H9 (cell line): ENCODE measurements around the gene CTNNB1. TPM values are rescaled to one million over a fixed set of nuclear protein-coding genes. Genes with fewer than 3 reads are reported as not detected.
A peak's percentile ranks its signal among the peaks of the same experiment; 100 is the strongest.

Experiments used
- DNase-seq: peaks from one replicate; pipeline ENCODE4 v3.0.0-alpha.2; 2017
- H2AFZ ChIP-seq: one replicate; pipeline ENCODE4 v1.6.1; 2013; ENCODE audit warnings: mild to moderate bottlenecking, low read length, control low read depth, moderate library complexity
- H2AK5ac ChIP-seq: 2 replicates; pipeline ENCODE4 v1.6.1; 2013; ENCODE audit warnings: low read length, control low read depth, mixed read lengths; ENCODE audit not compliant: insufficient read length
- H2BK120ac ChIP-seq: one replicate; pipeline ENCODE4 v1.6.1; 2013; ENCODE audit warnings: low read depth, mild to moderate bottlenecking, low read length, control low read depth, inconsistent platforms; ENCODE audit not compliant: poor library complexity, severe bottlenecking
- H2BK12ac ChIP-seq: 2 replicates; pipeline ENCODE4 v1.6.1; 2013; ENCODE audit warnings: low read length, control low read depth, mixed read lengths, low read depth; ENCODE audit not compliant: insufficient read length
- H2BK15ac ChIP-seq: 2 replicates; pipeline ENCODE4 v1.6.1; 2013; ENCODE audit warnings: low read depth, low read length, control low read depth
- H2BK20ac ChIP-seq: one replicate; pipeline ENCODE4 v1.6.1; 2013; ENCODE audit warnings: low read depth, mild to moderate bottlenecking, low read length, control low read depth, inconsistent platforms; ENCODE audit not compliant: poor library complexity, severe bottlenecking
- H2BK5ac ChIP-seq: 2 replicates; pipeline ENCODE4 v1.6.1; 2013; ENCODE audit warnings: low read length, control low read depth, mixed read lengths; ENCODE audit not compliant: insufficient read length
- H3K14ac ChIP-seq: 2 replicates; pipeline ENCODE4 v1.6.1; 2013; ENCODE audit warnings: low read length, control low read depth; ENCODE audit not compliant: insufficient read depth
- H3K18ac ChIP-seq: 2 replicates; pipeline ENCODE4 v1.6.1; 2013; ENCODE audit warnings: low read depth, mild to moderate bottlenecking, mixed read lengths, low read length, control low read depth; ENCODE audit not compliant: insufficient read length
- H3K23ac ChIP-seq: 2 replicates; pipeline ENCODE4 v1.6.1; 2013; ENCODE audit warnings: low read length, control low read depth, mixed read lengths, low read depth; ENCODE audit not compliant: insufficient read length
- H3K23me2 ChIP-seq: 2 replicates; pipeline ENCODE4 v1.6.1; 2013; ENCODE audit warnings: low read depth, mild to moderate bottlenecking, mixed read lengths, low read length, control low read depth; ENCODE audit not compliant: insufficient read length, poor library complexity, severe bottlenecking
- H3K27ac ChIP-seq: 2 replicates; pipeline ENCODE4 v1.5.1; 2013; ENCODE audit warnings: low read length, control low read depth, mixed read lengths, low read depth; ENCODE audit not compliant: insufficient read length
- H3K27me3 ChIP-seq: 2 replicates; pipeline ENCODE4 v1.6.1; 2013; ENCODE audit warnings: low read length, control low read depth, inconsistent platforms; ENCODE audit not compliant: insufficient read depth
- H3K4ac ChIP-seq: 2 replicates; pipeline ENCODE4 v1.6.1; 2013; ENCODE audit warnings: low read depth, mild to moderate bottlenecking, control low read depth, inconsistent platforms, low read length, moderate library complexity
- H3K4me1 ChIP-seq: 2 replicates; pipeline ENCODE4 v1.6.1; 2013; ENCODE audit warnings: low read length, control low read depth, inconsistent platforms; ENCODE audit not compliant: insufficient read depth
- H3K4me2 ChIP-seq: 2 replicates; pipeline ENCODE4 v1.6.1; 2013; ENCODE audit warnings: low read length, control low read depth, mixed read lengths; ENCODE audit not compliant: insufficient read length, insufficient read depth
- H3K56ac ChIP-seq: 2 replicates; pipeline ENCODE4 v1.6.1; 2013; ENCODE audit warnings: low read depth, mild to moderate bottlenecking, mixed read lengths, low read length, control low read depth; ENCODE audit not compliant: insufficient read length
- H3K79me1 ChIP-seq: 2 replicates; pipeline ENCODE4 v1.6.1; 2013; ENCODE audit warnings: low read depth, mild to moderate bottlenecking, moderate library complexity, low read length, control low read depth, inconsistent platforms; ENCODE audit not compliant: insufficient read depth, poor library complexity, severe bottlenecking
- H3K79me2 ChIP-seq: 2 replicates; pipeline ENCODE4 v1.6.1; 2013; ENCODE audit warnings: low read length, control low read depth, inconsistent platforms; ENCODE audit not compliant: insufficient read depth
- H3K9ac ChIP-seq: 2 replicates; pipeline ENCODE4 v1.6.1; 2013; ENCODE audit warnings: low read length, control low read depth, mixed read lengths; ENCODE audit not compliant: insufficient read length; ENCODE audit errors: extremely low read depth
- H3K9me3 ChIP-seq: one replicate; pipeline ENCODE4 v1.6.1; 2013; ENCODE audit warnings: low read depth, low read length, inconsistent platforms; ENCODE audit not compliant: control insufficient read depth
- H3T11ph ChIP-seq: one replicate; pipeline ENCODE4 v1.6.1; 2013; ENCODE audit warnings: mild to moderate bottlenecking, low read length, control low read depth, inconsistent platforms
- H4K20me1 ChIP-seq: one replicate; pipeline ENCODE4 v1.6.1; 2013; ENCODE audit not compliant: control insufficient read depth, insufficient read length, insufficient read depth
- H4K5ac ChIP-seq: 2 replicates; pipeline ENCODE4 v1.6.1; 2013; ENCODE audit warnings: low read depth, mild to moderate bottlenecking, mixed read lengths, low read length, control low read depth; ENCODE audit not compliant: insufficient read length
- H4K8ac ChIP-seq: replicated peaks from 2 replicates; pipeline ENCODE4 v1.6.1; 2013; ENCODE audit warnings: low read length, control low read depth, mixed read lengths, low read depth; ENCODE audit not compliant: insufficient read length
- H4K91ac ChIP-seq: 2 replicates; pipeline ENCODE4 v1.6.1; 2013; ENCODE audit warnings: low read depth, mild to moderate bottlenecking, moderate library complexity, mixed read lengths, low read length, control low read depth; ENCODE audit not compliant: insufficient read length
- H3K27ac Mint-ChIP-seq, 3 experiments: 2 replicates in 2 of 3; 3 replicates in 1 of 3; pipeline ENCODE4 v1.8.0; 2020 to 2021; ENCODE audit warnings: mixed read lengths in 3 of 3, mild to moderate bottlenecking in 1 of 3, moderate library complexity in 1 of 3
- H3K27me3 Mint-ChIP-seq: 2 replicates; pipeline ENCODE4 v1.8.0; 2021; ENCODE audit warnings: low read depth, mild to moderate bottlenecking, moderate library complexity, mixed read lengths
- H3K36me3 Mint-ChIP-seq, 3 experiments: 2 replicates in 2 of 3; 3 replicates in 1 of 3; pipeline ENCODE4 v1.8.0; 2020 to 2021; ENCODE audit warnings: low read depth in 3 of 3, mixed read lengths in 3 of 3; ENCODE audit not compliant: insufficient read depth in 1 of 3
- H3K4me1 Mint-ChIP-seq, 2 experiments: 2 replicates each; pipeline ENCODE4 v1.8.0; 2020; ENCODE audit warnings: mixed read lengths in 2 of 2
- H3K4me3 Mint-ChIP-seq, 2 experiments: 2 replicates in 1 of 2; 3 replicates in 1 of 2; pipeline ENCODE4 v1.8.0; 2020 to 2021; ENCODE audit warnings: mild to moderate bottlenecking in 2 of 2, mixed read lengths in 2 of 2, moderate library complexity in 1 of 2
- H3K9me3 Mint-ChIP-seq, 2 experiments: 2 replicates in 1 of 2; 3 replicates in 1 of 2; pipeline ENCODE4 v1.8.0; 2020; ENCODE audit warnings: mild to moderate bottlenecking in 2 of 2, mixed read lengths in 2 of 2, moderate library complexity in 1 of 2
- WGBS: extraction: QIAGEN DNeasy Blood & Tissue Kit; methylation state at CpG from one replicate; pipeline ENCODE4 v1.1.7; 2013; ENCODE audit warnings: missing lambda C conversion rate, low lambda C conversion rate, mixed read lengths; ENCODE audit not compliant: insufficient read length; ENCODE audit errors: extremely low coverage; 5-methylcytosine and 5-hydroxymethylcytosine counted together
- total RNA-seq: library from RNA; stranded (reverse); gene quantifications from 2 replicates; pipeline ENCODE4 v1.2.1, GENCODE V29; 2021
- TF ChIP-seq, protein P1 (sequence below): fragments of 200-600 bp; sonication (generic); conservative IDR thresholded peaks from 3 replicates; pipeline ENCODE4 v1.8.0; 2021; ENCODE audit warnings: antibody characterized with exemption, mild to moderate bottlenecking

The CTNNB1 gene
- total RNA-seq, 1 experiment from 2014 or later: 500 TPM

DNA sequence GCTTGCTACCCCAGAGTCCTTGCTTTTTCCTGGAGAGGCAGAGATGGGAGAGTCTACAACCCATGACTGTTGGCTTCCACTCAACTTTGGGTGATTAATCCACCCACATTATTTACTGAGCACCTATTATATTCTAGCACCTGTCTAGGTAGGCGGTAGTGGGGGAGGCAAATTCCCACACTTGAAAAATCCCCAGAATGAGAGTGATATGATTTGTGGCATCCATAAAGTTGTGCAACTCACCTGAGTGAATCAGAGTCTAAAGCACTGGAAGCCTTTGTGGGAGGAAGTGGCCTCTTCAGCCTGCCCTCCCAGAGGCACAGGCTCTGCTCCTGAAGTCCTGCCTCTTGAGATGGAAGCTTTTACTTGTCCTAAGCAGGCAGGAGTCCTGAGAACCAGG lies 40.4 kb upstream of the CTNNB1 start:
- Histone ChIP-seq H4K20me1 (no peaks in the 10 kb centered on the region), H3K9me3 (no peaks in the 10 kb centered on the region), H3T11ph (no peak overlapping the region), H3K27ac (no peak overlapping the region), H3K23ac (no peak overlapping the region), H2BK5ac (no peak overlapping the region), H2BK120ac (no peak overlapping the region), H2AFZ (no peak overlapping the region), H3K23me2 (no peaks in the 10 kb centered on the region), H3K4me2 (peak overlapping the region; percentile 10), H3K56ac (no peak overlapping the region), H3K18ac (no peak overlapping the region), H3K14ac (no peak overlapping the region), H3K79me2 (no peaks in the 10 kb centered on the region), H2BK15ac (no peak overlapping the region), H3K79me1 (no peaks in the 10 kb centered on the region), H3K9ac (no peak overlapping the region), H4K5ac (no peak overlapping the region), H2BK20ac (no peak overlapping the region), H2BK12ac (no peak overlapping the region), H2AK5ac (no peak overlapping the region), H3K4me1 (peaks cover 8% of the 10 kb centered on the region; the same call in 1 of the 2 replicates), H4K91ac (no peak overlapping the region), H4K8ac (no peak overlapping the region), H3K27me3 (no peaks in the 10 kb centered on the region), H3K4ac (no peak overlapping the region)
- Mint-ChIP-seq H3K27ac (peak overlapping the region in 1 of 3 experiments; percentile 1; a peak in 1 of 7 replicates), H3K9me3 (no peaks in the 10 kb centered on the region), H3K4me1 (peaks cover 13 to 19% of the 10 kb centered on the region in 2 experiments), H3K27me3 (no peaks in the 10 kb centered on the region), H3K4me3 (no peak overlapping the region), H3K36me3 (no peaks in the 10 kb centered on the region; a peak in 2 of 7 replicates)
- TF ChIP-seq, protein P1, sequence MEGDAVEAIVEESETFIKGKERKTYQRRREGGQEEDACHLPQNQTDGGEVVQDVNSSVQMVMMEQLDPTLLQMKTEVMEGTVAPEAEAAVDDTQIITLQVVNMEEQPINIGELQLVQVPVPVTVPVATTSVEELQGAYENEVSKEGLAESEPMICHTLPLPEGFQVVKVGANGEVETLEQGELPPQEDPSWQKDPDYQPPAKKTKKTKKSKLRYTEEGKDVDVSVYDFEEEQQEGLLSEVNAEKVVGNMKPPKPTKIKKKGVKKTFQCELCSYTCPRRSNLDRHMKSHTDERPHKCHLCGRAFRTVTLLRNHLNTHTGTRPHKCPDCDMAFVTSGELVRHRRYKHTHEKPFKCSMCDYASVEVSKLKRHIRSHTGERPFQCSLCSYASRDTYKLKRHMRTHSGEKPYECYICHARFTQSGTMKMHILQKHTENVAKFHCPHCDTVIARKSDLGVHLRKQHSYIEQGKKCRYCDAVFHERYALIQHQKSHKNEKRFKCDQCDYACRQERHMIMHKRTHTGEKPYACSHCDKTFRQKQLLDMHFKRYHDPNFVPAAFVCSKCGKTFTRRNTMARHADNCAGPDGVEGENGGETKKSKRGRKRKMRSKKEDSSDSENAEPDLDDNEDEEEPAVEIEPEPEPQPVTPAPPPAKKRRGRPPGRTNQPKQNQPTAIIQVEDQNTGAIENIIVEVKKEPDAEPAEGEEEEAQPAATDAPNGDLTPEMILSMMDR: no peak
- no CpG with 5 or more reads among the region's 1 CpG for WGBS
- no peak for DNase-seq
